H9 (cell line): ENCODE measurements around the gene UBN2. TPM values are rescaled to one million over a fixed set of nuclear protein-coding genes. Genes with fewer than 3 reads are reported as not detected.

Experiments used
- DNase-seq: peaks from one replicate; pipeline ENCODE4 v3.0.0-alpha.2; 2017
- H2AFZ ChIP-seq: one replicate; pipeline ENCODE4 v1.6.1; 2013; ENCODE audit warnings: mild to moderate bottlenecking, low read length, control low read depth, moderate library complexity
- H2AK5ac ChIP-seq: 2 replicates; pipeline ENCODE4 v1.6.1; 2013; ENCODE audit warnings: low read length, control low read depth, mixed read lengths; ENCODE audit not compliant: insufficient read length
- H2BK120ac ChIP-seq: one replicate; pipeline ENCODE4 v1.6.1; 2013; ENCODE audit warnings: low read depth, mild to moderate bottlenecking, low read length, control low read depth, inconsistent platforms; ENCODE audit not compliant: poor library complexity, severe bottlenecking
- H2BK12ac ChIP-seq: 2 replicates; pipeline ENCODE4 v1.6.1; 2013; ENCODE audit warnings: low read length, control low read depth, mixed read lengths, low read depth; ENCODE audit not compliant: insufficient read length
- H2BK15ac ChIP-seq: 2 replicates; pipeline ENCODE4 v1.6.1; 2013; ENCODE audit warnings: low read depth, low read length, control low read depth
- H2BK20ac ChIP-seq: one replicate; pipeline ENCODE4 v1.6.1; 2013; ENCODE audit warnings: low read depth, mild to moderate bottlenecking, low read length, control low read depth, inconsistent platforms; ENCODE audit not compliant: poor library complexity, severe bottlenecking
- H2BK5ac ChIP-seq: 2 replicates; pipeline ENCODE4 v1.6.1; 2013; ENCODE audit warnings: low read length, control low read depth, mixed read lengths; ENCODE audit not compliant: insufficient read length
- H3K14ac ChIP-seq: 2 replicates; pipeline ENCODE4 v1.6.1; 2013; ENCODE audit warnings: low read length, control low read depth; ENCODE audit not compliant: insufficient read depth
- H3K18ac ChIP-seq: 2 replicates; pipeline ENCODE4 v1.6.1; 2013; ENCODE audit warnings: low read depth, mild to moderate bottlenecking, mixed read lengths, low read length, control low read depth; ENCODE audit not compliant: insufficient read length
- H3K23ac ChIP-seq: 2 replicates; pipeline ENCODE4 v1.6.1; 2013; ENCODE audit warnings: low read length, control low read depth, mixed read lengths, low read depth; ENCODE audit not compliant: insufficient read length
- H3K23me2 ChIP-seq: 2 replicates; pipeline ENCODE4 v1.6.1; 2013; ENCODE audit warnings: low read depth, mild to moderate bottlenecking, mixed read lengths, low read length, control low read depth; ENCODE audit not compliant: insufficient read length, poor library complexity, severe bottlenecking
- H3K27ac ChIP-seq: 2 replicates; pipeline ENCODE4 v1.5.1; 2013; ENCODE audit warnings: low read length, control low read depth, mixed read lengths, low read depth; ENCODE audit not compliant: insufficient read length
- H3K27me3 ChIP-seq: 2 replicates; pipeline ENCODE4 v1.6.1; 2013; ENCODE audit warnings: low read length, control low read depth, inconsistent platforms; ENCODE audit not compliant: insufficient read depth
- H3K4ac ChIP-seq: 2 replicates; pipeline ENCODE4 v1.6.1; 2013; ENCODE audit warnings: low read depth, mild to moderate bottlenecking, control low read depth, inconsistent platforms, low read length, moderate library complexity
- H3K4me1 ChIP-seq: 2 replicates; pipeline ENCODE4 v1.6.1; 2013; ENCODE audit warnings: low read length, control low read depth, inconsistent platforms; ENCODE audit not compliant: insufficient read depth
- H3K4me2 ChIP-seq: 2 replicates; pipeline ENCODE4 v1.6.1; 2013; ENCODE audit warnings: low read length, control low read depth, mixed read lengths; ENCODE audit not compliant: insufficient read length, insufficient read depth
- H3K56ac ChIP-seq: 2 replicates; pipeline ENCODE4 v1.6.1; 2013; ENCODE audit warnings: low read depth, mild to moderate bottlenecking, mixed read lengths, low read length, control low read depth; ENCODE audit not compliant: insufficient read length
- H3K79me1 ChIP-seq: 2 replicates; pipeline ENCODE4 v1.6.1; 2013; ENCODE audit warnings: low read depth, mild to moderate bottlenecking, moderate library complexity, low read length, control low read depth, inconsistent platforms; ENCODE audit not compliant: insufficient read depth, poor library complexity, severe bottlenecking
- H3K79me2 ChIP-seq: 2 replicates; pipeline ENCODE4 v1.6.1; 2013; ENCODE audit warnings: low read length, control low read depth, inconsistent platforms; ENCODE audit not compliant: insufficient read depth
- H3K9ac ChIP-seq: 2 replicates; pipeline ENCODE4 v1.6.1; 2013; ENCODE audit warnings: low read length, control low read depth, mixed read lengths; ENCODE audit not compliant: insufficient read length; ENCODE audit errors: extremely low read depth
- H3K9me3 ChIP-seq: one replicate; pipeline ENCODE4 v1.6.1; 2013; ENCODE audit warnings: low read depth, low read length, inconsistent platforms; ENCODE audit not compliant: control insufficient read depth
- H3T11ph ChIP-seq: one replicate; pipeline ENCODE4 v1.6.1; 2013; ENCODE audit warnings: mild to moderate bottlenecking, low read length, control low read depth, inconsistent platforms
- H4K20me1 ChIP-seq: one replicate; pipeline ENCODE4 v1.6.1; 2013; ENCODE audit not compliant: control insufficient read depth, insufficient read length, insufficient read depth
- H4K5ac ChIP-seq: 2 replicates; pipeline ENCODE4 v1.6.1; 2013; ENCODE audit warnings: low read depth, mild to moderate bottlenecking, mixed read lengths, low read length, control low read depth; ENCODE audit not compliant: insufficient read length
- H4K8ac ChIP-seq: replicated peaks from 2 replicates; pipeline ENCODE4 v1.6.1; 2013; ENCODE audit warnings: low read length, control low read depth, mixed read lengths, low read depth; ENCODE audit not compliant: insufficient read length
- H4K91ac ChIP-seq: 2 replicates; pipeline ENCODE4 v1.6.1; 2013; ENCODE audit warnings: low read depth, mild to moderate bottlenecking, moderate library complexity, mixed read lengths, low read length, control low read depth; ENCODE audit not compliant: insufficient read length
- H3K27ac Mint-ChIP-seq, 3 experiments: 2 replicates in 2 of 3; 3 replicates in 1 of 3; pipeline ENCODE4 v1.8.0; 2020 to 2021; ENCODE audit warnings: mixed read lengths in 3 of 3, mild to moderate bottlenecking in 1 of 3, moderate library complexity in 1 of 3
- H3K27me3 Mint-ChIP-seq: 2 replicates; pipeline ENCODE4 v1.8.0; 2021; ENCODE audit warnings: low read depth, mild to moderate bottlenecking, moderate library complexity, mixed read lengths
- H3K36me3 Mint-ChIP-seq, 3 experiments: 2 replicates in 2 of 3; 3 replicates in 1 of 3; pipeline ENCODE4 v1.8.0; 2020 to 2021; ENCODE audit warnings: low read depth in 3 of 3, mixed read lengths in 3 of 3; ENCODE audit not compliant: insufficient read depth in 1 of 3
- H3K4me1 Mint-ChIP-seq, 2 experiments: 2 replicates each; pipeline ENCODE4 v1.8.0; 2020; ENCODE audit warnings: mixed read lengths in 2 of 2
- H3K4me3 Mint-ChIP-seq, 2 experiments: 2 replicates in 1 of 2; 3 replicates in 1 of 2; pipeline ENCODE4 v1.8.0; 2020 to 2021; ENCODE audit warnings: mild to moderate bottlenecking in 2 of 2, mixed read lengths in 2 of 2, moderate library complexity in 1 of 2
- H3K9me3 Mint-ChIP-seq, 2 experiments: 2 replicates in 1 of 2; 3 replicates in 1 of 2; pipeline ENCODE4 v1.8.0; 2020; ENCODE audit warnings: mild to moderate bottlenecking in 2 of 2, mixed read lengths in 2 of 2, moderate library complexity in 1 of 2
- CTCF ChIP-seq: fragments of 200-600 bp; sonication (generic); conservative IDR thresholded peaks from 3 replicates; pipeline ENCODE4 v1.8.0; 2021; ENCODE audit warnings: antibody characterized with exemption, mild to moderate bottlenecking
- WGBS: extraction: QIAGEN DNeasy Blood & Tissue Kit; methylation state at CpG from one replicate; pipeline ENCODE4 v1.1.7; 2013; ENCODE audit warnings: missing lambda C conversion rate, low lambda C conversion rate, mixed read lengths; ENCODE audit not compliant: insufficient read length; ENCODE audit errors: extremely low coverage; 5-methylcytosine and 5-hydroxymethylcytosine counted together
- total RNA-seq: library from RNA; stranded (reverse); gene quantifications from 2 replicates; pipeline ENCODE4 v1.2.1, GENCODE V29; 2021

UBN2 gene
- total RNA-seq, 1 experiment from 2014 or later: 27.6 TPM

GRCh38 chr7:139245401-139245800 is 14.4 kb downstream of the UBN2 start:
- Histone ChIP-seq H2BK12ac (no peak overlapping the region), H3K27me3 (no peaks in the 10 kb centered on the region), H3K9me3 (no peaks in the 10 kb centered on the region), H2BK20ac (no peak overlapping the region), H3K4ac (no peak overlapping the region), H3K79me2 (no peaks in the 10 kb centered on the region), H3T11ph (no peak overlapping the region), H3K79me1 (no peaks in the 10 kb centered on the region), H3K9ac (no peak overlapping the region), H4K8ac (no peak overlapping the region), H2BK5ac (no peak overlapping the region), H2BK120ac (no peak overlapping the region), H4K5ac (no peak overlapping the region), H3K23me2 (no peaks in the 10 kb centered on the region), H2AK5ac (no peak overlapping the region), H4K20me1 (no peaks in the 10 kb centered on the region), H3K56ac (no peak overlapping the region), H4K91ac (no peak overlapping the region), H3K4me2 (no peak overlapping the region), H3K23ac (no peak overlapping the region), H3K14ac (no peak overlapping the region), H3K27ac (no peak overlapping the region), H2AFZ (no peak overlapping the region), H3K18ac (no peak overlapping the region), H3K4me1 (no peaks in the 10 kb centered on the region), H2BK15ac (no peak overlapping the region)
- no peak for DNase-seq
- no CpG with 5 or more reads among the region's 1 CpG for WGBS
- H3K36me3 Mint-ChIP-seq: peaks cover 16 to 49% (median 26%) of the 10 kb centered on the region in 3 experiments; a peak in 6 of 7 replicates
- no peak overlapping the region for H3K27ac Mint-ChIP-seq
- H3K4me1 Mint-ChIP-seq: no peaks in the 10 kb centered on the region
- no peak overlapping the region for H3K4me3 Mint-ChIP-seq
- H3K9me3 Mint-ChIP-seq: no peaks in the 10 kb centered on the region
- no peaks in the 10 kb centered on the region for H3K27me3 Mint-ChIP-seq
- no peak for TF ChIP-seq CTCF
